Thyroid gland (tissue), 4 donors: ENCODE data around the gene FUOM.

Source experiments
- POLR2A ChIP-seq, 2 donors: fragments of 450-650 bp; IDR thresholded peaks; one replicate each; pipeline ENCODE4 v1.6.1; 2017; ENCODE audit warnings: antibody characterized with exemption in 2 of 2, mild to moderate bottlenecking in 2 of 2, moderate library complexity in 1 of 2
- TF ChIP-seq, protein P1 (sequence below), 6 experiments: fragments of 200-600 bp in 3 of 6; fragments of 450-650 bp in 3 of 6; sonication (generic) in 3 of 6; IDR thresholded peaks; one replicate each; pipeline ENCODE4 v1.5.1; 2016 to 2019; ENCODE audit warnings: antibody characterized with exemption in 6 of 6, mild to moderate bottlenecking in 2 of 6, inconsistent platforms in 1 of 6, moderate library complexity in 1 of 6

DNA sequence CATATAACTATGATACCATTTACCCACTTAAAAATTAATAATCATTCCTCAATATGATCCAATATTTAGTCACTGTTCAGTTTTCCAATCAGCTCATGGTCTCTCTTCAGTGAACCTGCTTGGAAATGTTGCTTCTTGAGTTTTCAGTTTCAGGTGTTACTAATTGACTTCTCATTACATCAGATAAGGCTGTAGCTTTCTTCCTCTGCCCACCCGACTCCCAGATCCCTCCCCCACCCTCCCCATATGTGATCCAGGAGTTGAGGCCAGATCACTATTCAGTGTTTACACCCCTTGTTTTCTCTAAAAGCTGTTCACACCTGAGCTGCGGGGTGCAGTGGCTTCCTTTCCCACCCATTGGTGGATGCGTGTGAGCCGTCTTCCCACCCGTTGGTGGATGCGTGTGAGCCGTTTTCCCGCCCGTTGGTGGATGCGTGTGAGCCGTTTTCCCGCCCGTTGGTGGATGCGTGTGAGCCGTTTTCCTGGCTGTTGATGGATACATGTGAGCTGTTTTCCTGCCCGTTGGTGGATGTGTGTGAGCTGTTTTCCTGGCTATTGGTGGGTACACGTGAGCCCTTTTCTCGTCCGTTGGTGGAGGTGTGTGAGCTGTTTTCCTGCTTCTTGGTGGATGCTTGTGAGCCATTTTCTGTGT is 32.9 kb upstream of the FUOM start:
- TF ChIP-seq, protein P1, sequence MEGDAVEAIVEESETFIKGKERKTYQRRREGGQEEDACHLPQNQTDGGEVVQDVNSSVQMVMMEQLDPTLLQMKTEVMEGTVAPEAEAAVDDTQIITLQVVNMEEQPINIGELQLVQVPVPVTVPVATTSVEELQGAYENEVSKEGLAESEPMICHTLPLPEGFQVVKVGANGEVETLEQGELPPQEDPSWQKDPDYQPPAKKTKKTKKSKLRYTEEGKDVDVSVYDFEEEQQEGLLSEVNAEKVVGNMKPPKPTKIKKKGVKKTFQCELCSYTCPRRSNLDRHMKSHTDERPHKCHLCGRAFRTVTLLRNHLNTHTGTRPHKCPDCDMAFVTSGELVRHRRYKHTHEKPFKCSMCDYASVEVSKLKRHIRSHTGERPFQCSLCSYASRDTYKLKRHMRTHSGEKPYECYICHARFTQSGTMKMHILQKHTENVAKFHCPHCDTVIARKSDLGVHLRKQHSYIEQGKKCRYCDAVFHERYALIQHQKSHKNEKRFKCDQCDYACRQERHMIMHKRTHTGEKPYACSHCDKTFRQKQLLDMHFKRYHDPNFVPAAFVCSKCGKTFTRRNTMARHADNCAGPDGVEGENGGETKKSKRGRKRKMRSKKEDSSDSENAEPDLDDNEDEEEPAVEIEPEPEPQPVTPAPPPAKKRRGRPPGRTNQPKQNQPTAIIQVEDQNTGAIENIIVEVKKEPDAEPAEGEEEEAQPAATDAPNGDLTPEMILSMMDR (IDR thresholded peaks at IDR 0.05): no peak
- no peak for TF ChIP-seq POLR2A (IDR thresholded peaks at IDR 0.05)
